ENCODE data around the gene C20orf173.

Gene C20orf173

DNA sequence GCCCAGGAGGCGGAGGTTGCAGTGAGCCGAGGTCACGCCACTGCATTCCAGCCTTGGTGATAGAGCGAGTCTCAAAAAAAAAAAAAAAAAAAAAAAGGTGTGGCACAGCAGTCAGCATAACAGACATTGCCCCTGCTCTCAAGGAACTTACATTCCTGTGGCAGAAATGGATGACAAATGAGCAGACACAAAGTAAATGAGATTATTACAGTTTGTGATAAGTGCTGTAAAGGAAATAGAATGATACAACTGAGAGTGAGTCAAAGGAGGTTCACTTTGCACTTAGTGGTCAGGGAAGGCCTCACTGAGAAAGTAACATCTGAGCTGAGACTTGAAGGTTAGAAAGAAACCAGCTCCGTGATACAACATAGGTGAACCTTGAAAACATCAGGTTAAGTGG lies 37.6 kb downstream of the C20orf173 start:
- Histone ChIP-seq H3K9me3 (ENCODE audit: control insufficient read depth in 2 of 2, low read length in 2 of 2) (no peaks in the 10 kb centered on the region), H3K9ac (ENCODE audit: low read length in 2 of 2) (no peak overlapping the region), H3K36me3 (ENCODE audit: control insufficient read depth in 2 of 2, insufficient read depth in 2 of 2, low read length in 2 of 2) (peaks cover 32 to 50% of the 10 kb centered on the region in 2 donors), H3K4me3 (ENCODE audit: low read length in 2 of 2) (no peak overlapping the region), H3K4me1 (ENCODE audit: control insufficient read depth, insufficient read depth, low read length) (peaks cover 4% of the 10 kb centered on the region), H3K27ac (ENCODE audit: low read length) (no peak overlapping the region), H3K27me3 (ENCODE audit: control insufficient read depth in 1 of 2, insufficient read depth in 2 of 2, low read length in 2 of 2) (no peaks in the 10 kb centered on the region)

DNA sequence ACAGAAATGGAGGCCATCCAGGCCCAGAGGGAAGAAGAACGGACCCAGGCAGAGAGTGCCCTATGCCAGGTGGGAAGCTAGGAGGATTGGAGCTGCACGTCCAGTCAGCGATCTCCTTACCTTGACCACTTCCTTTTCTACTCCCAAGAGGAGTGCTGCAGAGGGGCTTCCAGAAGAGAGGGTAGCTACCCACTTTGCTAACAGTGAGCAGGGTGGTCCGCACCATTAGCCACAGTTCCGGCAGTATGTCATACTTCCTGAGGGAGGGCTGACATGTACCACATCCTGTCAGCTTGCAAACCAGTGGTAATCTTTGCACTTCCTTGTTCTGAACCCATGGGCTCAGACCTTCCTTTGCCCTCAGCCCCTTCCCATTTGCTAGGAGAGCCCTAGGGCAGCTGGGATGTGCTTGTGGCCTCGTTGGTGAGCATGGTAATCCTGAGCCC lies 38.7 kb downstream of the C20orf173 start:
- peak overlapping the region in 1 of 2 donors; percentile 47 for H3K4me3 ChIP-seq (ENCODE audit: low read length in 2 of 2)
- H3K27ac ChIP-seq (ENCODE audit: low read length) = no peak overlapping the region
- H3K9me3 ChIP-seq (ENCODE audit: control insufficient read depth in 2 of 2, low read length in 2 of 2) = no peaks in the 10 kb centered on the region
- no peaks in the 10 kb centered on the region for H3K4me1 ChIP-seq (ENCODE audit: control insufficient read depth, insufficient read depth, low read length)
- no peaks in the 10 kb centered on the region for H3K27me3 ChIP-seq (ENCODE audit: control insufficient read depth in 1 of 2, insufficient read depth in 2 of 2, low read length in 2 of 2)
- peaks cover 32 to 45% of the 10 kb centered on the region in 2 donors for H3K36me3 ChIP-seq (ENCODE audit: control insufficient read depth in 2 of 2, insufficient read depth in 2 of 2, low read length in 2 of 2)
- peak overlapping the region in 1 of 2 donors; percentile 21 for H3K9ac ChIP-seq (ENCODE audit: low read length in 2 of 2)

DNA sequence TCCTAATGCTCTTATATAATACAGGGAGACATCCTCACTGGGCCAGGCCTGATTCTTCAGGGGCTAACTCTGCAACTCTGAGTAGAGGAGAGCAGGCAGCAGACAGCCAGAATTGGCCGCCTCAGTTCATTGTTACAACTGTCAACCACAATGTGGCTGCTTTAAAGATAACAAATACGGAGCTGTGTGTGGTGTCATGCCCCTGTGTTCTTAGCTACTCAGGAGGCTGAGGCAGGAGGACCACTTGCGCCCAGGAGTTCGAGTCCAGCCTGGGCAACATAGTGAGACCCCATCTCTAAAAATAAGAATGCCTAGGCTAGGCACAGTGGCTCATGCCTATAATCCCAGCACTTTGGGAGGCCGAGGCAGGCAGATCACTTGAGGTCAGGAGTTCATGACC lies 39.7 kb downstream of the C20orf173 start:
- H3K9me3 ChIP-seq (ENCODE audit: control insufficient read depth in 2 of 2, low read length in 2 of 2) = no peaks in the 10 kb centered on the region
- H3K4me1 ChIP-seq (ENCODE audit: control insufficient read depth, insufficient read depth, low read length) = no peaks in the 10 kb centered on the region
- H3K36me3 ChIP-seq (ENCODE audit: control insufficient read depth in 2 of 2, insufficient read depth in 2 of 2, low read length in 2 of 2) = peaks cover 28 to 45% of the 10 kb centered on the region in 2 donors
- no peak overlapping the region for H3K4me3 ChIP-seq (ENCODE audit: low read length in 2 of 2)
- no peaks in the 10 kb centered on the region for H3K27me3 ChIP-seq (ENCODE audit: control insufficient read depth in 1 of 2, insufficient read depth in 2 of 2, low read length in 2 of 2)
- no peak overlapping the region for H3K27ac ChIP-seq (ENCODE audit: low read length)
- H3K9ac ChIP-seq (ENCODE audit: low read length in 2 of 2) = no peak overlapping the region

DNA sequence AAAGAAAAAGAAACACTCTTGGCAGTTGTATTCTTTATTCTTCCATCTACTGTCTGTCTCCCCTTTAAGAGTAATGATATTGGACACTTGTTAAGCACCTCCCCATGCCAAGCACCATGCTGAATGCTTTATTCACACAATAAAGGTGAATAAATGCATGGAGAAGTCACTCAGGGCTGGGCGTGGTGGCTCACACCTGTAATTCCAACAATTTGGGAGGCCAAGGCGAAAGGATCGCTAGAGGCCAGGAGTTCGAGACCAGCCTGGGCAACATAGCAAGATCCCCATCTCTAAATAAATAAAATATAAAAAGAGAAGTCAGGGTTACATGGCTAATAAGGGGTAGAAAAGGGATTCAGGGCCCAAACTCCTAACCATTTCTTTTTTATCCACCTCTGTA lies 42.0 kb downstream of the C20orf173 start:
- Histone ChIP-seq H3K27me3 (ENCODE audit: control insufficient read depth in 1 of 2, insufficient read depth in 2 of 2, low read length in 2 of 2) (no peaks in the 10 kb centered on the region), H3K4me1 (ENCODE audit: control insufficient read depth, insufficient read depth, low read length) (no peaks in the 10 kb centered on the region), H3K4me3 (ENCODE audit: low read length in 2 of 2) (no peak overlapping the region), H3K9me3 (ENCODE audit: control insufficient read depth in 2 of 2, low read length in 2 of 2) (no peaks in the 10 kb centered on the region), H3K27ac (ENCODE audit: low read length) (no peak overlapping the region), H3K36me3 (ENCODE audit: control insufficient read depth in 2 of 2, insufficient read depth in 2 of 2, low read length in 2 of 2) (peaks cover 20 to 34% of the 10 kb centered on the region in 2 donors), H3K9ac (ENCODE audit: low read length in 2 of 2) (no peak overlapping the region)

DNA sequence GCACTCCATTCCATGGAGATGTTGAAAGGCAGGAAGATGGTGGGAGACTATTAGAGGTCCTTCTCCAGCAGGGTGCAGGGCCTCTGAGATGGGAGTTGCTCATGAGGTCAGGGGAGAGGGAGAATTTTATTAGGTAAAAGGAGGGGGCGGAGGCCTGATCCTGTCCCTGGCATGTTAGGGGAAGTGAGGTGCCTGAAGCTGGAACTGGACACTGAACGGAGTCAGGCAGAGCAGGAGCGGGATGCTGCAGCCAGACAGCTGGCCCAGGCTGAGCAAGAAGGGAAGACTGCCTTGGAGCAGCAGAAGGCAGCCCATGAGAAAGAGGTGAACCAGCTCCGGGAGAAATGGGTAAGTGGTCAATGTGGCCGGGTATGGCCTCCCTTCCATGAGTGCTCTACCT lies 49.7 kb downstream of the C20orf173 start:
- H3K36me3 ChIP-seq (ENCODE audit: control insufficient read depth in 2 of 2, insufficient read depth in 2 of 2, low read length in 2 of 2) = peaks cover 29 to 38% of the 10 kb centered on the region in 2 donors
- H3K9me3 ChIP-seq (ENCODE audit: control insufficient read depth in 2 of 2, low read length in 2 of 2) = no peaks in the 10 kb centered on the region
- no peak overlapping the region for H3K9ac ChIP-seq (ENCODE audit: low read length in 2 of 2)

DNA sequence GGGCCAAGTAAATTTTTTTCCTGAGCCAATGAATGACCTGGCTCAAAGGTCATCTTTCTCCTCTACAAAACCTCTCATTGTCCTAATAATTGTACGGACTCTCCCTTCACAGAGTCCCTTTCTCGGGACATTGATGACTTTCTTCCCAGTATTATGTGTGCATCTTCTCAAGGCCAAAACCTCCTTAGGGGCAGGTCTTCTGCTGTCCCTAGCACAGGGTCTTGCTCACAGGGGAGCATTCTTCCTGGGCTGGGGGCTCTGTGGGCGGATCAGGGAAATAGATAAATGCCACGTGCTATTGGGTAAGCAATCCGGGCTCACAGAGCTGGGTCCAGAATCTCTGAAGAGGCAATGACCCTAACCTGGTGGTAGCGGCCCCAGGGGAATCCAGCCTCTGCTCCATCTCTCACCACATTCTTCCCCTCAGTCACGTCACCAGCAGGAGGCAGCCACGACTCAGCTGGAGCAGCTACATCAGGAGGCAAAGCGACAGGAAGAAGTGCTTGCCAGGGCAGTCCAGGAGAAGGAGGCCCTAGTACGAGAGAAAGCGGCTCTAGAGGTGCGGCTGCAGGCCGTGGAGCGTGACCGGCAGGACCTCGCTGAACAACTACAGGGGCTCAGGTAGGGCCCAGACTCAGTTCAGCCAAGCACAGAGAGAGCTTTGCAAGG lies 50.5 kb downstream of the C20orf173 start:
- Histone ChIP-seq H3K9ac (ENCODE audit: low read length in 2 of 2) (no peak overlapping the region), H3K4me3 (ENCODE audit: low read length in 2 of 2) (no peak overlapping the region), H3K4me1 (ENCODE audit: control insufficient read depth, insufficient read depth, low read length) (no peaks in the 10 kb centered on the region), H3K27ac (ENCODE audit: low read length) (no peak overlapping the region), H3K9me3 (ENCODE audit: control insufficient read depth in 2 of 2, low read length in 2 of 2) (no peaks in the 10 kb centered on the region), H3K27me3 (ENCODE audit: control insufficient read depth in 1 of 2, insufficient read depth in 2 of 2, low read length in 2 of 2) (no peaks in the 10 kb centered on the region), H3K36me3 (ENCODE audit: control insufficient read depth in 2 of 2, insufficient read depth in 2 of 2, low read length in 2 of 2) (peaks cover 31 to 39% of the 10 kb centered on the region in 2 donors)

More for the DNA sequence above, 49.7 kb downstream of the C20orf173 start:
- H3K4me3 ChIP-seq (ENCODE audit: low read length in 2 of 2) = no peak overlapping the region
- H3K27me3 ChIP-seq (ENCODE audit: control insufficient read depth in 1 of 2, insufficient read depth in 2 of 2, low read length in 2 of 2) = no peaks in the 10 kb centered on the region
- no peak overlapping the region for H3K27ac ChIP-seq (ENCODE audit: low read length)
- no peaks in the 10 kb centered on the region for H3K4me1 ChIP-seq (ENCODE audit: control insufficient read depth, insufficient read depth, low read length)
